Thoracic aorta (tissue), 2 donors: ENCODE measurements around the gene AK9. TPM values are rescaled to one million over a fixed set of nuclear protein-coding genes. Genes with fewer than 3 reads are reported as not detected.

Source experiments
- ATAC-seq: fragments of 150-250 bp; one replicate; pipeline ENCODE4 v1.8.0; 2017; ENCODE audit warnings: low read depth; ENCODE audit not compliant: insufficient number of reproducible peaks, low FRiP score
- DNase-seq: peaks from one replicate; pipeline ENCODE4 v3.0.0-alpha.2; 2020; ENCODE audit warnings: low spot score
- H3K27ac ChIP-seq, 2 donors: fragments of 200-600 bp; sonication (generic); 1 replicate in 1 of 2; 2 replicates in 1 of 2; pipeline ENCODE4 v1.5.1; 2016; ENCODE audit warnings: mild to moderate bottlenecking in 2 of 2, moderate library complexity in 2 of 2
- H3K27me3 ChIP-seq: fragments of 200-600 bp; sonication (generic); replicated peaks from 2 replicates; pipeline ENCODE4 v1.6.0; 2016; ENCODE audit warnings: mild to moderate bottlenecking; ENCODE audit not compliant: insufficient read depth
- H3K36me3 ChIP-seq: fragments of 200-600 bp; sonication (generic); one replicate; pipeline ENCODE4 v1.5.1; 2016
- H3K4me1 ChIP-seq, 2 donors: fragments of 200-600 bp; sonication (generic); 1 replicate in 1 of 2; 2 replicates in 1 of 2; pipeline versions ENCODE4 v1.5.1 to v1.6.0; 2016; ENCODE audit warnings: low read depth in 2 of 2, mild to moderate bottlenecking in 1 of 2; ENCODE audit not compliant: control insufficient read depth in 1 of 2
- H3K4me3 ChIP-seq: fragments of 200-600 bp; sonication (generic); 2 replicates; pipeline ENCODE4 v1.5.1; 2016; ENCODE audit warnings: mild to moderate bottlenecking
- H3K9me3 ChIP-seq: fragments of 200-600 bp; sonication (generic); 2 replicates; pipeline ENCODE4 v1.5.1; 2016
- total RNA-seq, 2 donors: library from RNA; depleted of rRNA; stranded (reverse); fragments of >200 nt; gene quantifications; one replicate each; pipeline versions ENCODE4 v1.1.0 to v1.2.3, GENCODE V29; 2016
- TF ChIP-seq, protein P1 (sequence below): fragments of 200-600 bp; sonication (generic); IDR thresholded peaks from one replicate; pipeline ENCODE4 v1.5.1; 2019; ENCODE audit warnings: antibody characterized with exemption

AK9 gene
- total RNA-seq, 2 donors from 2014 or later: 12.5 to 12.8 TPM

DNA sequence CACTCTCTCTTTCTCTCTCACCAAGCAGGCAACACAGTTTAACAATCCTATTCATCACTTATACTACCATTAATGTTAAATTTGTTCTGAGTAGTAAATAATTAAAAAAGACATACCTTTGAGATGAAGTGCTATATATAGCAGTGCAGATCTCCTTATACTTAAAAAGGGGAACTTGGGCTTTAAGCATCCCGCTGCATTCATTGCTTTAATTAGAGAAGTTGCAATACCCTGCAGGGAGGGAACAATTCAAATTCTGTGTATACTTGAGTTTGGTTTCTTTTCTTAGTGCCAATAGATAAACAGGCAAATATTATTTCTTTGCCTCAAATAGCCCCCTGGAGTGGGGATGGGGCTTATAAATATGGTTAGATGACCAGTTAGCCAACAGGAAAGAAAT is 197.1 kb downstream of the AK9 start:
- no peak overlapping the region for H3K27ac ChIP-seq

DNA sequence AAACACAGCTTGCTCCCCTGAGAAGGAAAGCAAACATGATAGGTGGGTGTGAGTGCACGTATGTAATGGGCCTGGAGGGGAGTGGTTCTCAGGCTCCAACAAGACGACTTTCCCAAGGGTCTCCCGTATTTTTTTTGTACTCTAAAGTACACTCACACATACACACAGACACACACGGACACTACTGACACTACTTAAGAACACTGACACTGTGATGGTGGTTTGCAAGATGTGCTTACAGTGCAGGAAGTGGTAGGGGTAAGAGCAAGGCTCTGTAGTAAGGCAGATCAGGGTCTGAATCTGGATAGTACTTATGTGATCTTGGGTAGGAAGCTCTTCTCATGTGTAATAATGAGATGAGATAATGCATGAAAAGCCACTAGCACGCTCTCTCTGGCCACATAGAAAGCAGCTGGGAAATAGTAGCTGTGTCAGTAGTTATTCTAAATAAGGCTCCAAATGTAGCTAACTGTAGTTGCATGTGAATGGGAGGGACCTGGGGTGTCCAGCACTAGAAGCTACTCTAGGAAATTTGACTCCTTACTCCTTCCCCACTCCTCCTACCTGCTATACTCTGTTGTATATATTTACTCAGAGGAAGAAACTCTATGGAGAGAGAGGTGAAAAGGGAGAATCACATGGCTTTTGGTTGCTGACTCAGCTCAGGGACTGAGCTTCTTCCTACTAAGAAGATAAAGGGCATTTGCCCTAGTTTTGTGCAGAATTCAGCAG is 199.6 kb downstream of the AK9 start:
- Histone ChIP-seq H3K27me3 (no peaks in the 10 kb centered on the region), H3K4me1 (no peaks in the 10 kb centered on the region), H3K27ac (no peak overlapping the region), H3K36me3 (no peaks in the 10 kb centered on the region), H3K9me3 (no peaks in the 10 kb centered on the region), H3K4me3 (no peak overlapping the region)
- TF ChIP-seq, protein P1, sequence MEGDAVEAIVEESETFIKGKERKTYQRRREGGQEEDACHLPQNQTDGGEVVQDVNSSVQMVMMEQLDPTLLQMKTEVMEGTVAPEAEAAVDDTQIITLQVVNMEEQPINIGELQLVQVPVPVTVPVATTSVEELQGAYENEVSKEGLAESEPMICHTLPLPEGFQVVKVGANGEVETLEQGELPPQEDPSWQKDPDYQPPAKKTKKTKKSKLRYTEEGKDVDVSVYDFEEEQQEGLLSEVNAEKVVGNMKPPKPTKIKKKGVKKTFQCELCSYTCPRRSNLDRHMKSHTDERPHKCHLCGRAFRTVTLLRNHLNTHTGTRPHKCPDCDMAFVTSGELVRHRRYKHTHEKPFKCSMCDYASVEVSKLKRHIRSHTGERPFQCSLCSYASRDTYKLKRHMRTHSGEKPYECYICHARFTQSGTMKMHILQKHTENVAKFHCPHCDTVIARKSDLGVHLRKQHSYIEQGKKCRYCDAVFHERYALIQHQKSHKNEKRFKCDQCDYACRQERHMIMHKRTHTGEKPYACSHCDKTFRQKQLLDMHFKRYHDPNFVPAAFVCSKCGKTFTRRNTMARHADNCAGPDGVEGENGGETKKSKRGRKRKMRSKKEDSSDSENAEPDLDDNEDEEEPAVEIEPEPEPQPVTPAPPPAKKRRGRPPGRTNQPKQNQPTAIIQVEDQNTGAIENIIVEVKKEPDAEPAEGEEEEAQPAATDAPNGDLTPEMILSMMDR: no peak
- DNase-seq: no peak
- no peak for ATAC-seq

More for the DNA sequence above, 197.1 kb downstream of the AK9 start:
- DNase-seq (no peak), ATAC-seq (no peak)
- Histone ChIP-seq H3K4me1 (no peaks in the 10 kb centered on the region), H3K27me3 (no peaks in the 10 kb centered on the region), H3K36me3 (no peaks in the 10 kb centered on the region), H3K9me3 (no peaks in the 10 kb centered on the region), H3K4me3 (no peak overlapping the region)
- TF ChIP-seq, protein P1: no peak

DNA sequence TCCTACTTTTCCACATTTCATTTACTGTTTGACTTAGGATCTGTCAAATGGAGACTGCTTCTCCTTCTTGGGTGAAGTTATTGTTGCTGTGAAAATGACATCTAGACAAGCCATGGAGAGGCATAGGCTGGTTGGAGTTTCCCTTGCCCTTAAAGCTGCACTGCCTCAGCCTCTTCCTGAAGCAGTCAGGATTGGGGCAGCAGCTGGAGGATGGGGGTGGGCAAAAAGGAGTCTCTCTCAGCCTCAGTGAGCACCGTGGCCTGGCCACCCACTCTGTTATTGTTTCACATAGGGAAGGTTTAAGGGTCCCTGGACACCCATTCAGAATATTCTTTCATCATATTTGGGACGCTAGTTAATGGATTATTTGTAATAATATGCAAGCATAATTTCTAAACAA is 200.3 kb downstream of the AK9 start:
- no peaks in the 10 kb centered on the region for H3K4me1 ChIP-seq
- no peaks in the 10 kb centered on the region for H3K36me3 ChIP-seq
- DNase-seq: no peak
- TF ChIP-seq, protein P1: no peak
- no peaks in the 10 kb centered on the region for H3K9me3 ChIP-seq
- H3K27me3 ChIP-seq: no peaks in the 10 kb centered on the region
- no peak overlapping the region for H3K4me3 ChIP-seq
- no peak overlapping the region for H3K27ac ChIP-seq
- no peak for ATAC-seq

DNA sequence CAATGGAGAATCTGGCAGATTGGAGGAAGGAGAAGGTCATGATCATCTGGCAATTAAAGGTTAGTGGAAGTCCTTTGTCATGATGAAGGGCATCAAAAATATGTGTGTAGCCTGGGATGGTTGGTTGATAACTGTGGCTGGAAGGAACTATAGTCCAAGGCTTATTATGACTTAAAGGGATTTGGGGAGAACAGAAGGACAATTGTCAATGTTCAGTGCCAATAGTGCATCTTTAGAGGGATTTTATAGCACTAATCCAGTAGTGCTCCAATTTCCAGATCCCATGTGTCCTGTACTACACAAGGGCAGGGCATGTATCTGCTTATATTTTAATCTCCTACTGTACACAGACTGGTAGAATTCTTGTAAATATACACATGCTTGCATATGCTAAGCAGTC is 203.0 kb downstream of the AK9 start:
- no peak overlapping the region for H3K4me3 ChIP-seq
- TF ChIP-seq, protein P1: no peak

DNA sequence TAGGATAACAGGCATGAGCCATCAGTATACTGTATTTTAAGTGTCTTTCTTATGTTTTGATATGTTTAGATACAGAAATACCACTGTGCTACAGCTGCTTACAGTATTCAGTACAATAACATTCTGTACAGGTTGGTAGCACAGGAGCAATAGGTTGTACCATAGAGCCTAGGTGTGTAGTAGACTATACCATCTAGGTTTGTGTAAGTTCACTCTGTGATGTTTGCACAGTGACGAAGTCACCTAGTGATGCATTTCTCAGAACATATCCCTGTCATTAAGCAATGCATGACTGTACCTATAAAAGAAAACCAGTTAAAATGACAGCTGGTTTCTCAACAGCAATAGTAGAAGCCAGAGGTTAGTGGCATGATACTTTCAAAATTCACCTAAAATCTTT is 204.9 kb downstream of the AK9 start:
- ATAC-seq (no peak), DNase-seq (no peak)
- Histone ChIP-seq H3K4me3 (no peak overlapping the region), H3K4me1 (peaks cover 11 to 16% of the 10 kb centered on the region in 2 donors), H3K27ac (no peak overlapping the region), H3K9me3 (no peaks in the 10 kb centered on the region), H3K36me3 (peaks cover 3% of the 10 kb centered on the region), H3K27me3 (no peaks in the 10 kb centered on the region)
- TF ChIP-seq, protein P1: no peak

More for the DNA sequence above, 203.0 kb downstream of the AK9 start:
- Histone ChIP-seq H3K27ac (no peak overlapping the region), H3K36me3 (no peaks in the 10 kb centered on the region), H3K4me1 (peaks cover 0 to 4% of the 10 kb centered on the region in 2 donors), H3K27me3 (no peaks in the 10 kb centered on the region), H3K9me3 (no peaks in the 10 kb centered on the region)
- no peak for DNase-seq
- ATAC-seq: no peak
